ENCODE results near the gene ATP1B4.

DNA sequence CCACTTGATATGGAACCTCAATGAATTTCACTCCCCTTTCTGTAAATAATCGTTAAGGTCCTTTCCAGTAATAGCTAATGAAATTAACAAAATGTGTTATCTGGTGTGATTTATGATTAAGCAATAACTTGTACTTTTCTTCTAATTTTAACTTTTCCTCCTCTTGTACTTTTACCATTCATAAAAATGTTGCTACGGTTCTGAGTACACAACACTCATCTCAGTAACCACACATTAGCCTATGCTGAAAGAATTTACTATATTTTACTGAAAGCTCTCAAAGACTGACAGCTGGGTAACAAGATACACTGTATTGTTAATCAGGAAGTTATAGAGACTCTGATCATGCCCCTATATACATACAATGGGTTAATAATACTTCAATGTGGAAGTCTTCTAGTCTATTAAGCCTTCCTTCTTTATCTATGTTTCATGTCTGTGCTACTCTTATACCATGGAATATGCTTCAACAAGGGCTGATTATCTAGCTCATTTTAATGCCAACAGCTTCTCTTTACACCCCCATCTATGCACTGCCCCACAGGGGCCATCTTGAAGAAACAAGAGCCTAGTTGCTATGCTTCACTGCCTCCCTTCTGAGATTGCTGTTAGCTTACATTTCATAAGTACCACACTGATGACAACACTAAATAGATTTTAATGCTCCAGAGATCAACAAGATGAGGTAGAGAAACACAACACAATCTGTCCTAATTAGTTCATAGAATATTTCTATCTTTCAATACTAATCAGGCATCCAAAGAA, 68.1 kb downstream of the ATP1B4 start:
- no peak for TF ChIP-seq POLR2AphosphoS5 (IDR thresholded peaks at IDR 0.05; ENCODE audit: low read depth, low read length)
- no peak for TF ChIP-seq POLR2A (IDR thresholded peaks at IDR 0.05; ENCODE audit: low read depth, low read length)
- no peak for TF ChIP-seq TAF1 (IDR thresholded peaks at IDR 0.05; ENCODE audit: borderline replicate concordance, low read depth, low read length)
